Measurements from ENCODE around the gene MROH8. TPM values are rescaled to one million over a fixed set of nuclear protein-coding genes. Genes with fewer than 3 reads are reported as not detected.

The MROH8 gene
- total and polyA plus RNA-seq, 2 of the 13 experiments (the other 11 are each of a cell fraction or from before 2014, with no cell fraction given) = 2.6 to 5.5 TPM

GRCh38 chr20:37095599-37096414, 83.5 kb downstream of the MROH8 start, which contains the start of gene RBL1 (continued):
- TF ChIP-seq PAWR (CRISPR knock-in tag; IDR thresholded peaks at IDR 0.05; ENCODE audit: borderline replicate concordance) (0 out of 2 replicates have a peak, but pooled peaks have one; percentile 39), ZNF644 (CRISPR knock-in tag; IDR thresholded peaks at IDR 0.05; ENCODE audit: low read depth) (no peak), SNAPC4 (CRISPR knock-in tag; IDR thresholded peaks at IDR 0.05) (peak; percentile 99), ZFP1 (CRISPR knock-in tag; IDR thresholded peaks at IDR 0.05) (peak; percentile 83), ZXDC (CRISPR knock-in tag; IDR thresholded peaks at IDR 0.05) (peak; percentile 94; the same call in 1 of the 2 replicates), ZMYM2 (CRISPR knock-in tag; IDR thresholded peaks at IDR 0.05) (peak; percentile 90), AHR (CRISPR knock-in tag; IDR thresholded peaks at IDR 0.05) (peak; percentile 97), MYNN (CRISPR knock-in tag; IDR thresholded peaks at IDR 0.05; ENCODE audit: low read depth) (peak; percentile 96; the same call in 1 of the 2 replicates), TFAP4 (IDR thresholded peaks at IDR 0.05; ENCODE audit: borderline replicate concordance, low read depth) (peak; percentile 96), CEBPZ (IDR thresholded peaks at IDR 0.05; ENCODE audit: low read length) (no peak), ZNF562 (CRISPR knock-in tag; IDR thresholded peaks at IDR 0.05; ENCODE audit: borderline replicate concordance) (peak; percentile 82; the same call in 1 of the 2 replicates), NRL (CRISPR knock-in tag; IDR thresholded peaks at IDR 0.05; ENCODE audit: borderline replicate concordance) (peak; percentile 98; the same call in 1 of the 2 replicates), ZNF124 (CRISPR knock-in tag; IDR thresholded peaks at IDR 0.05) (peak; percentile 98)

All from HepG2 (cell line).